ENCODE measurements around the gene LDLRAD3.

DNA sequence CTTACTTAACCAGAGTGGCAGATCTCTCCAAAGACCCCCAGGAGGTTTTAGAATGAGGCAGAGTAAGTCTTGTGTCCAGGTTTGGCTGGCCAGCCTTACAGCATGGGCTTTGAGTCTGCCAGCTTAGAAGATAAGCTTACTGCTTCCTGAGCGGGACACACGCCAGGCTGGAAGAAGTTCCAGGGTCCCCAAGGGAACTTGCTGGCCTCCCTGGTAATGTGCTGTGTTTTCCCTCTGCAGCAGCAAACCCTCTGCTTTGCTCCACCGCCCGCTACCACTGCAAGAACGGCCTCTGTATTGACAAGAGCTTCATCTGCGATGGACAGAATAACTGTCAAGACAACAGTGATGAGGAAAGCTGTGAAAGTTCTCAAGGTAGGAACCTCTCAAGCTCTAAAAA, 154.2 kb downstream of the LDLRAD3 start:
- TF ChIP-seq, protein P1, sequence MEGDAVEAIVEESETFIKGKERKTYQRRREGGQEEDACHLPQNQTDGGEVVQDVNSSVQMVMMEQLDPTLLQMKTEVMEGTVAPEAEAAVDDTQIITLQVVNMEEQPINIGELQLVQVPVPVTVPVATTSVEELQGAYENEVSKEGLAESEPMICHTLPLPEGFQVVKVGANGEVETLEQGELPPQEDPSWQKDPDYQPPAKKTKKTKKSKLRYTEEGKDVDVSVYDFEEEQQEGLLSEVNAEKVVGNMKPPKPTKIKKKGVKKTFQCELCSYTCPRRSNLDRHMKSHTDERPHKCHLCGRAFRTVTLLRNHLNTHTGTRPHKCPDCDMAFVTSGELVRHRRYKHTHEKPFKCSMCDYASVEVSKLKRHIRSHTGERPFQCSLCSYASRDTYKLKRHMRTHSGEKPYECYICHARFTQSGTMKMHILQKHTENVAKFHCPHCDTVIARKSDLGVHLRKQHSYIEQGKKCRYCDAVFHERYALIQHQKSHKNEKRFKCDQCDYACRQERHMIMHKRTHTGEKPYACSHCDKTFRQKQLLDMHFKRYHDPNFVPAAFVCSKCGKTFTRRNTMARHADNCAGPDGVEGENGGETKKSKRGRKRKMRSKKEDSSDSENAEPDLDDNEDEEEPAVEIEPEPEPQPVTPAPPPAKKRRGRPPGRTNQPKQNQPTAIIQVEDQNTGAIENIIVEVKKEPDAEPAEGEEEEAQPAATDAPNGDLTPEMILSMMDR (conservative IDR thresholded peaks at IDR 0.05; ENCODE audit: low read length), result no peak
- TF ChIP-seq EZH2phosphoT487 (IDR thresholded peaks at IDR 0.05; ENCODE audit: borderline replicate concordance), result no peak

Data from Loucy (cell line).